ENCODE results near the gene CCNI2.
"Not testable (repeated sequence)": the region's sequence is repeated elsewhere in the genome, so short reads cannot be mapped to it uniquely, and the experiment has no call there.

The CCNI2 gene

DNA sequence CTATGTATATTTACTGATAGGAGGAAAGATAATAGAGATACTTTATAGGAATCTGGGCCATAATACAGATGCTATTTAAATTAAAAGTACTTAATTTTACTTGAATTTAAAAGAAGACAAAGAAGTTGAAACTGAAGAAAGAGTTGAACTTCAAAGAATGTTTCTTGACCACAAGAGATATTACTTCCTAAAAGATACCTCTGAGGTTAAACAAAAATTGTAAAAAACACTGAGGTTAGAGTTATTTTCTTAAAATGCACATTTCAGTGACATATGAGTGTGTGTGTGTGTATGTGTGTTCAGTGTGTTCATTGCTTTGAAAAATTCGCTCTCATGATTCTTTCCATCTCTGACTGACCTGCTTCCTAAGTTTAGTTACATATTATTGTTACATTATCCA is 33.4 kb downstream of the CCNI2 start:
- DNase-seq (ENCODE audit: low spot score): no peak

DNA sequence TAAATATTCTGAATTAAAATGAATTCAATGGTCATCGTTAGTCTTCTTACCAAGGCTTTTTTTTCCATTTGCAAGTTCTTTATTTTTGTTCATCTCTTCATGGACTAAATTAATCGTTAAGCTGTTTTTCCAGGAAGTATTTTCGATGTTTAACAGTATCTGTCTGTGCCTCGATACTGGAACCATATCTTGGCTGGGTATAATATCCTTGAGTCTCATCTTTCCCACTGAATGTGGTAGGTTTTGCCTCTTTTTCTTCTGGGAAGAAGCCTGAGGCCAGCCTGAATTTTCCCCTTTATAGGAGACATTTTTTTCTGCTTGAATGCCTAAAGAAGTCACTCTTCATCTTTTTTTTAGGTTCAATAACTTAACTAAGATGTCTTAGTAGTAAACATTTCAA is 33.8 kb downstream of the CCNI2 start:
- no peak for DNase-seq (ENCODE audit: low spot score)

DNA sequence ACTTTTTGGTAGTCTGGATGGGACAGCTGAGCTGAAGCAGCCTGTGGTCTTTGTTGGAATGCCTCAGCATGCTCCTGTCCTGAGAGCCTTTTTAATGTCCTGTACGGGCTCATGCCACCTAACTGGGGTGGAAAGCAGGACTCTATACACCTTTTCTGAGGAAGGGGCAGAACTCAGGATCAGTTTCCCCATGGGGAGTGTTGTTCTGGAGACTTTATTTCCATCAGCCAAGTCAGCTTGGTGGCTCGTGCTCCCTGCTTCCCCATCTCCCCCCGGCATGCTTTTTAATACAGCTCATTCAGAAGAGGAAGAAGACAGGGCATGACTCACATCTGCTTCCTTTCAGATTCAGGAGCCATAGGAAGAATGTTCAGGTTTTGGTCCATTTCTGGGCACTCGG is 34.9 kb downstream of the CCNI2 start:
- DNase-seq (ENCODE audit: low spot score): no peak

DNA sequence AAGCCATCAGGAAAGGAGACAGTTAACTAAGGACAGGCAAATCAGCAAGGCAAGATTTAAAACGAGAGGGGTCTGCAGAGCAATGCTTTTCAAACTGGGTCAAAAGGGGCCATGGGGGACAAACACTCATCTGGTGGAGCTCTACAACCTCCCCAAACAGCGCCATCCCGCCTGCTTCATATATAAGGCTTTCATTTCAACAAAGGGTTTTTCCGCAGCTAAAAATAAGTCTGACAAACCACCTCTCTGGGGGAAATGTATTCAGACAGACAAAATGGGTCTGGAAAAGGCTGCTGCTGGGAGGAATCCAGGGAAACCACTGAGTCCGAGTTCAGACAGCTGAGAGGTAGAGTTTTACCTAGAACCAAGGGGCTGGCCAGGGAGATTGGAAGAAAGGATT is 38.1 kb downstream of the CCNI2 start:
- DNase-seq (ENCODE audit: low spot score): no peak

DNA sequence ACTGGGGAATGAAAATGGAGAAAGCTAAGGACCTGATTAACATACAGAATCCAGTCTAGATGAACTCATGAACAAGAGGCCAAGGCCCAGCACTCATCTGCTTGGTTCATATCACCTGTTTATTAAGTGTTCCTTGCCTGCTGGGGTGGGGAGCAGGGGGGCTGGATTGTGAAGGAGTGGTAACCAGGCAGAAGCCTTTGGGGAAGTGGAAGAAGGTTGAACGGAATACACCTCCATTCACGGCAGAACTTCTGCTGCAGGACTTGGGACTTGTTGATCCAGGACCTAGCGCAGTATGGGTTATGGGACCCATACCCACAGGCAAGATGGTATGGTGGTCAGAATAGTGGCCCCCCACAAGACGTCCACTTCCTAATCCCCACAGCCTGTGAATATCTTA is 38.6 kb downstream of the CCNI2 start:
- no peak for DNase-seq (ENCODE audit: low spot score)

DNA sequence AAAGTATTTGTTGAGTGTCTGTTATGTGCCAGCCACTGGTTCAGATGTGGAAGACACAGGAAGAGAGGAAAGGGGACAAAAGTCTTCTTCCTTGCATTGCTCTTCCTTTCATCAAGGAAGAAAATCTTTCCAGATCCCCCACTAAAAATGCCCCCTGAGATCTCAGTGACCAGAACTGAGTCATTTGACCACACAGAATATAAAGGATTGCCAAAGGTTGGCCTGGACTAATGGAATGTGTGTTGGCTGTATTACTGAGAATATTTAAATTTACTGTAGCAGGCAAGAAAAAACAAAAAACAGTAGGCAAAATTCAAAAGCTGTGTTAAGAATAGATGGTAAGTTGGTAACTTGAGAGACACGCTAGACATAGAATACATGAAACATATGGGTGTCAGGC is 39.9 kb downstream of the CCNI2 start:
- DNase-seq (ENCODE audit: low spot score): no peak

DNA sequence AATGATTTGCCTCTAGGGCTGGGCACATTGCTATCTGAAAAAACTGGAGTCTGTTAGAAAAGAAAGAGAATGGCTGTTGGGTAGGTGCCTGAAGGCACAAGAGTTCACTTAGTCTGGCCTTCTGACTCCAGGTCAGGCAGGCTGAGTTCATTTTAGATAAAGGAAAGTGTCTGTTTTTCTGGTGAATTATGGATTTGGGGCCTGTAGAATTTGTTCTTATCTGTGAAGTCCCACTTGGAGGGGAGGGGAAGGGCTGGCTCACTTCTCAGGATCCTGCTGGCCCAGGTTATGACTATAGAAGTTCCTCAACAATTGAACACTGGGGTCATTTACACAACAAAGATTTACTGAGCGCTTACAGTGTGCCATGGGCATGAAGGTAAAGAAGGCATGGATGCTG is 41.3 kb downstream of the CCNI2 start:
- DNase-seq (ENCODE audit: low spot score): no peak

DNA sequence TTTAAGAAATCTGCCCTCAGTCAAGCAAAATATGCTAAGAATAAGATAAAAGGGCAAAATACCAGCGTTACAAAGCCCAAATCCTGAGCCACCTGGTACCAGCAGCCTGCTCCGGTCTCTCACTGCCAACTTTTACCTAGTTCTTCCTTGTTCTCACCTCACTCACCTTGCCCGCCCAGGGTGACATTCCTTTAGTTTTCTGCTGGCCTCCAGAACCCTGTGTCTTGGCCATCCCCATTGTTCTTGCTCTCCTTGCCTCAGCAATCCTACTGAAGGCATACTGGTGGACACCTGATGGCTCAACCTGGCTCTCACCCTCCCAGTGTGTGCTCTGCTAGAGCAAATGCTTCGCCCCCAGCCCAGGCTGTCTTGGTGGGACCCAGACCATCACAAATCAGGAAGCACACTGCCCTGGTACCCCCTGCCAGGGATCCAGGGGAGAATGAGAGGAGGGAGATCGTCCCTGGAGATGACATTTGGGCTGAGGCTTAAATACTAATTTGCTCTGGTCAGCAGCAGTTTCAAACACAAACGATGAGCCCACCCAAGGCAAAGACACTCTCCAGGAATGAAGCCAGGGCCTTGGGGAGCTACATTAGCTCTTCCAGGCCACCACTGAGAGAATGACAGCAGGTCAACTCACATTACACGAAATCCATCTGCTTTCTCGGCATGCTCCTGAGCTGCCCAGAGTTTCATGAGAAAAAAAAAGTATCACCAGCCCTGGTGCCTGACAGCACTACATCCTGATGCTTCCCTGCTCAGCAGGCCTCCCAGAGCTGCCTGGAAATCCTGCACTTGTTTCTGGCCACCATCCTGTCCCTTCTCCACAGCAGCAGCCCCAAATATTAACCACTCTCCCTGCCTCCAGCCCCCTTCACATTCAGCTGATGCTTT is 42.0 kb downstream of the CCNI2 start:
- DNase-seq (ENCODE audit: low spot score): no peak

DNA sequence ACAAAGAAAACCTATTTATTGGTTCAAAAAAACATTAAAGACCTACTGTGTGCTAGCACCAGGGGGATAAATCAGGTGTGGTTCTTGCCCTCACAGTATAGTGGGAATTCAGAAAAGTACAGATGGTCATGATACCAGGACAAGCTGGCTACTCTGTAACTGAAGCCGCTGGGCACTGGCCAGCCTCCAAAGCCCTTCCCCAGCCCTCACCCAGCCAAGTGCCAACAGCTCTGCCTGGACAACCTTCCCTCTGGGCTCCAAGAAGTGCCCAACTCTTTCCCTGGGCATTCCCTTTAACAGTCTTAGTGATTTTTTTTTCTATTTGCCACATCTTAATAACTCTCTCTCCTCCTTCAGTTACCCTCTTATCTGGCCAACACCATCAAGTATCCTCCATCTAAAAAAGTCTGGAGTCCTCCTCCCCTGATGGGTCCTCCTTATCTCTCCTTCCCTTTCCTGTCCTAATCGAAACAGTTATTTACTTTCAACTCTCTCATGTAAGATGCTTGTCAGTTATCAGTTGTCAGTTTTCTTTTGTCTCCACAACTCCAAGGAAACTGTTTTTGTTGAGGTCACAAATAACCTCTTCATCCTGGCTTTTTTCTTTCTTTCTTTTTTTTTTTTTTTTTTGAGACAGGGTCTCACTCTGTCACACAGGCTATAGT is 43.1 kb downstream of the CCNI2 start:
- no peak for DNase-seq (ENCODE audit: low spot score)

DNA sequence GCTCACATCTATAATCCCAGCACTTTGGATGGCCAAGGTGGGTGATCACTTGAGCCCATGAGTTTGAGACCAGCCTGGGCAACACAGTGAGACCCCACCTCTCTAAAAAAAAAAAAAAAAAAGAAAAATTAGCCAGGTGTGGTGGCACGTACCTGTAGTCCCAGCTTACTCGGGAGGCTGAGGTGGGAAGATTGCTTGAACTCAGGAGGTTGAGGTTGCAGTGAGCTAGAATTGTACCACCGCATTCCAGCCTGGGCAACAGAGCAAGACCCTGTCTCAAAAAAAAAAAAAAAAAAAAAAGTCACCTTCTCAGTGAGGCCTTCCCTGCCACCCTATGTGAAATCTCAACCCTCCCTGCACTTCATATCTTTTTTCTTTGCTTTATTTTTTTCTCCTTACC is 43.8 kb downstream of the CCNI2 start:
- DNase-seq (ENCODE audit: low spot score): no peak

DNA sequence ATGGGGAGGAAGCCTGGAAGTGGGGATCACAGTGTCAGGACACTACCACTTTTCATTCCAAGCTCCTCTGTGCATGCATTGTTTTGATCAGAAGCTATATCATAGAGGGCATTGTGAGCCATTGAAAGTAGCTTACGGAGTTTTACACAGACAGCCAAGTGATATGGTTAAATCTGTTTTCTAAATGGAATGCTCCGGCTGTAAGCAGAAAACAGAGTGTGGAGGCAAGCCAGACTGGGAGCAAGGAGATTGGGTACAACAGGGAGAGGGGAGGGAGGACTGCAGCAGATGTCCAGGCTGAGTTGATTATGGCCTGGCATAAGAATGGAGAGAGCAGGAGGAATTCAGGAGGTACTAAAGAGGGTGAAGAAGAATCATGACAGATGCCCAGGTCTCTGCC is 50.4 kb downstream of the CCNI2 start:
- no peak for DNase-seq (ENCODE audit: low spot score)

DNA sequence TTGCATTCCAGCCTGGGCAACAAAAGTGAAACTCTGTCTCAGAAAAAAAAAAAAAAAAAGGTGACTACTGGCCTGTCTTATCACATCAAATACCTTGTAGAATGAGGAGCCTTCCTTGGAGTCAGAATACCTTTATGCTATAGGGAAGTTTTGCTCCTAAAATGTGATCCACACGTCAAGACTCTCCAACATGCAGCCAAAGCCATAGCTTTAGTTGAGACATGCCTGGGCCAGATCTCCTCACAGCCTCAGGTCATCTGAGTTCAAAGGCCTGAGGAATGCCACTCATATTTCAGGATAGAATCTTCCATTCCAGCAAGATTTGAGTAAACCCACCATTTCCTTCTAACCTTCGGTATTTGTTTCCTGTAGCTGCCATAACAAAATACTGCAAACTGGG is 52.2 kb downstream of the CCNI2 start:
- DNase-seq (ENCODE audit: low spot score): no peak

DNA sequence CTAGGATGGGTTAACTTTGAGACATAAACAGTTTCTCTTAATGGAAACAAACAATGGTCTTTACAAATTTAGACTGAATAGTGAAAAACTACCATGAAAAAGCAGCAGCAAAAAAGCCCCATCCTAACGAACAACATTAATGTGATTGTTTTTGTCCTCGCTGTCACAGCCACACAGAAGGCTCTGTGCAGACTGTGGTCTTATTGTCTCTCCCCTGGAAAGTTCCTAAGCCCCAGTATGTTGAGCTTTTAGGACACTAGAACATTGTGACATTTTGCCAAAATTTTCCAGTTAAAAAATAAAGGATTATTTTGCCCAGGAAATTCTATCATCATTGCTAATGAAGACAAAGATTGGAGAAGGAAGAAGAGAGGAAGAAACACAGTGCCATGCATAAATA is 53.3 kb downstream of the CCNI2 start:
- DNase-seq (ENCODE audit: low spot score): no peak

DNA sequence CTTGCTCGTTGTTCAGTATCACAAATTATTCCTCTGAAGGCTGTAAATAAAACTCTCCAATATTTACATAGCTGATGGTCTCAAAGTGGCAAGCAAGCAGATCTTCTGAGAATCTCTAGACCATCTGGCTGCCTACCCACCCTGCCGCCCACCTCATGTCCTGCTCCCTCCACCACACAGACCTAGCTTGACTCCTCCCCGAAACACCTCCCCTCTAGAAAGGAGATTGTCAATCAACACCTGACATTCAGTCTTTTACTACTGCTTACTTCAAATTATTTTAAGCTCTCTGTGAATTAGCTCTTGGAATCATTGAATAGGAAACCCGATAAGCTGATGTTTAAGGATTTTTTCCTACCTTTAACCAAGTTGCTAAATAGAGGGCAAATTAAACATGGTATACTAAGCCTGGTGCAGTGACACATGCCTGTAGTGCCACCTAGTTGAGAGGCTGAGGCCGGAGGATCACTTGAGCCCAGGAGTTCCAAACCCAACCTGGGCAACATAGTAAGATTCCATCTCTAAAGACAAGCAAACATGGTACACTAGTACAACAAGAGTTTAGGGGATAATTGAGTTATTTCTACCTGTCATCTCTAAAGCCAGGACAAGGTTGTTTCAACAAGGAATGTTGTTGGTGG is 54.9 kb downstream of the CCNI2 start:
- DNase-seq (ENCODE audit: low spot score): no peak

DNA sequence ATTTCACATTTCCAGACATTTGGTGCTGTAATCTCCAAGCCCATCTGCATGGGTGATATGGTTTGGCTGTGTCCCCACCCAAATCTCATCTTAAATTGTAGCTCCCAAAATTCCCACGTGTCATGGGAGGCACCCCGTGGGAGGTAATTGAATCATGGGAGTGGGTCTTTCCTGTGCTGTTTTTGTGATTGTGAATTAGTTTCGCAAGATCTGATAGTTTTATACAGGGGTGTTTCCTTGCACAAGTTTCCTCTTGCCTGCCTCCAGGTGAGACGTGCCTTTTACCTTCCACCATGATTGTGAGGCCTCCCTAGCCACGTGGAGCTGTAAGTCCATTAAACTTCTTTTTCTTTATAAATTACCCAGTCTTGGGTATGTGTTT is 55.5 kb downstream of the CCNI2 start:
- not testable (repeated sequence) for DNase-seq (ENCODE audit: low spot score)
